Prostate gland (tissue), 2 donors: ENCODE measurements around the gene CCDC146.

ENCODE experiments used
- CTCF ChIP-seq, 4 experiments: fragments of 200-600 bp in 2 of 4; fragments of 450-650 bp in 2 of 4; sonication (generic) in 2 of 4; IDR thresholded peaks; 1 replicate in 3 of 4; 2 replicates in 1 of 4; pipeline ENCODE4 v1.5.1; 2016 to 2019; ENCODE audit warnings: antibody characterized with exemption in 4 of 4, mild to moderate bottlenecking in 2 of 4, moderate library complexity in 2 of 4
- POLR2A ChIP-seq: fragments of 450-650 bp; IDR thresholded peaks from one replicate; pipeline ENCODE4 v1.6.1; 2016; ENCODE audit warnings: antibody characterized with exemption, mild to moderate bottlenecking

- TF ChIP-seq CTCF (IDR thresholded peaks at IDR 0.05), result no peak
- no peak for TF ChIP-seq POLR2A
These were observed 116.3 kb downstream of the CCDC146 start for GRCh38 chr7:77238703-77239136.
